ENCODE data around the gene AKAP12.
"Not testable (repeated sequence)": the region's sequence is repeated elsewhere in the genome, so short reads cannot be mapped to it uniquely, and the experiment has no call there.

Gene AKAP12

DNA sequence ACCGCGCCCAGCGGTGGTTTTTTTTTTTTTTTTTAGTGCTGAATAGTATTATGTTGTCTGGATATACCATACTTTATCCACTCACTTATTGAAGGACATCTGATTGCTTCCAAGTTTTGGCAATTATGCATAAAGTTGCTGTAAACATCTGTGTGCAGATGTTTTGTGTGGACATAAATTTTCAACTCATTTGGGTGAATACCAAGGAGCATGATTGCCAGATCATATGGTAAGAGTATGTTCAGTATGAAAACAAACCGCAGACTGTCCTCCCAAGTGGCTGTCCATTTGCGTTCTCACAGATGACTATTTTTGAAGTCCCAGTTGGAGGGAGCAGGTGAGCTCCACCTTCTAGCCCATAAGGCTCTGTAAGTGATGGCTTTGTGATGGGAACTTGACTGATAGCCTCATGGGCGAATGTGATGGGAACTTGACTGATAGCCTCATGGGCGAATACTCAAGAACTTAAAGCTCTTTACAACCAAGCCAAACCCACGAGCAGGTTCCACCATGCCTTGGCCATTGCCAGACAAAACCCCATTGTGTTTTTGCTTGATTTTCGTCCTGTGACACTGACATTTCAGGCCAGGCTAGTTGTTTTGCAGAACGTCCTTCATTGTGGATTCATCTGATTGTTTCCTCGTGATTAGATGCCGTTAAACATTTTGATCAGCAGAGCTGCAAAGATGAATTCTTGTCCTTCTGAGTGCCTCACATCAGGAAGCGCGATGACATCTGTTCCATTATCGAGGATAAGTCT, 100.6 kb downstream of the AKAP12 start:
- no peak for DNase-seq (ENCODE audit: low read depth)
- H3K4me3 ChIP-seq (ENCODE audit: low read depth, low read length) = no peak overlapping the region
- TF ChIP-seq CTCF (conservative IDR thresholded peaks at IDR 0.05; ENCODE audit: low read depth, low read length) = no peak

- DNase-seq (ENCODE audit: low read depth) = no peak
- H3K4me3 ChIP-seq (ENCODE audit: low read depth, low read length) = no peak overlapping the region
- TF ChIP-seq CTCF (conservative IDR thresholded peaks at IDR 0.05; ENCODE audit: low read depth, low read length) = no peak
Observed at GRCh38 chr6:151341476-151342195, 101.9 kb downstream of the AKAP12 start.

DNA sequence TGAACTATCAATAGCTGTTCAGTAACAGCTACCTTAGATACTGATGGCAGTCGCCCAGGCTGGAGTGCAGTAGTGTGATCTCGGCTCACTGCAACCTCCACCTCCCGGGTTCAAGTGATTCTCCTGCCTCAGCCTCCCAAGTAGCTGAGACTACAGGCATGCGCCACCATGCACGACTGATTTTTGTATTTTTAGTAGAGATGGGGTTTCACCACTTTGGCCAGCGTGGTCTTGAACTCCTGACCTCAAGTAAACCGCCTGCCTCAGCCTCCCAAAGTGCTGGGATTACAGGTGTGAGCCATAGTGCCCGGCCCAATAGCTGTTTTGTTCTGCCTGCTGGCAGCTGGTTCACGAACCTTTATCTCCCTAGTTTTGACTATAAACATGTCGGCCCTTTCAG, 103.0 kb downstream of the AKAP12 start:
- DNase-seq (ENCODE audit: low read depth); H3K4me3 ChIP-seq (ENCODE audit: low read depth, low read length): not testable (repeated sequence)

DNA sequence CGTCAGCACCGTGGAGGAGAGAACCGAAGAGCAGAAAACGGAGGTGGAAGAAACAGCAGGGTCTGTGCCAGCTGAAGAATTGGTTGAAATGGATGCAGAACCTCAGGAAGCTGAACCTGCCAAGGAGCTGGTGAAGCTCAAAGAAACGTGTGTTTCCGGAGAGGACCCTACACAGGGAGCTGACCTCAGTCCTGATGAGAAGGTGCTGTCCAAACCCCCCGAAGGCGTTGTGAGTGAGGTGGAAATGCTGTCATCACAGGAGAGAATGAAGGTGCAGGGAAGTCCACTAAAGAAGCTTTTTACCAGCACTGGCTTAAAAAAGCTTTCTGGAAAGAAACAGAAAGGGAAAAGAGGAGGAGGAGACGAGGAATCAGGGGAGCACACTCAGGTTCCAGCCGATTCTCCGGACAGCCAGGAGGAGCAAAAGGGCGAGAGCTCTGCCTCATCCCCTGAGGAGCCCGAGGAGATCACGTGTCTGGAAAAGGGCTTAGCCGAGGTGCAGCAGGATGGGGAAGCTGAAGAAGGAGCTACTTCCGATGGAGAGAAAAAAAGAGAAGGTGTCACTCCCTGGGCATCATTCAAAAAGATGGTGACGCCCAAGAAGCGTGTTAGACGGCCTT, 110.0 kb downstream of the AKAP12 start:
- TF ChIP-seq CTCF (conservative IDR thresholded peaks at IDR 0.05; ENCODE audit: low read depth, low read length) = no peak
- no peak overlapping the region for H3K4me3 ChIP-seq (ENCODE audit: low read depth, low read length)
- no peak for DNase-seq (ENCODE audit: low read depth)

DNA sequence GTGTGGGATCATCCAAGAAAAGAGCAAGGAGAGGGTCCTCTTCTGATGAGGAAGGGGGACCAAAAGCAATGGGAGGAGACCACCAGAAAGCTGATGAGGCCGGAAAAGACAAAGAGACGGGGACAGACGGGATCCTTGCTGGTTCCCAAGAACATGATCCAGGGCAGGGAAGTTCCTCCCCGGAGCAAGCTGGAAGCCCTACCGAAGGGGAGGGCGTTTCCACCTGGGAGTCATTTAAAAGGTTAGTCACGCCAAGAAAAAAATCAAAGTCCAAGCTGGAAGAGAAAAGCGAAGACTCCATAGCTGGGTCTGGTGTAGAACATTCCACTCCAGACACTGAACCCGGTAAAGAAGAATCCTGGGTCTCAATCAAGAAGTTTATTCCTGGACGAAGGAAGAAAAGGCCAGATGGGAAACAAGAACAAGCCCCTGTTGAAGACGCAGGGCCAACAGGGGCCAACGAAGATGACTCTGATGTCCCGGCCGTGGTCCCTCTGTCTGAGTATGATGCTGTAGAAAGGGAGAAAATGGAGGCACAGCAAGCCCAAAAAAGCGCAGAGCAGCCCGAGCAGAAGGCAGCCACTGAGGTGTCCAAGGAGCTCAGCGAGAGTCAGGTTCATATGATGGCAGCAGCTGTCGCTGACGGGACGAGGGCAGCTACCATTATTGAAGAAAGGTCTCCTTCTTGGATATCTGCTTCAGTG, 110.8 kb downstream of the AKAP12 start:
- no peak for TF ChIP-seq CTCF (conservative IDR thresholded peaks at IDR 0.05; ENCODE audit: low read depth, low read length)
- no peak for DNase-seq (ENCODE audit: low read depth)
- no peak overlapping the region for H3K4me3 ChIP-seq (ENCODE audit: low read depth, low read length)

- TF ChIP-seq CTCF (conservative IDR thresholded peaks at IDR 0.05; ENCODE audit: low read depth, low read length) = no peak
- DNase-seq (ENCODE audit: low read depth) = no peak
- H3K4me3 ChIP-seq (ENCODE audit: low read depth, low read length) = no peak overlapping the region
Observed at GRCh38 chr6:151351146-151351700, 111.5 kb downstream of the AKAP12 start.

DNA sequence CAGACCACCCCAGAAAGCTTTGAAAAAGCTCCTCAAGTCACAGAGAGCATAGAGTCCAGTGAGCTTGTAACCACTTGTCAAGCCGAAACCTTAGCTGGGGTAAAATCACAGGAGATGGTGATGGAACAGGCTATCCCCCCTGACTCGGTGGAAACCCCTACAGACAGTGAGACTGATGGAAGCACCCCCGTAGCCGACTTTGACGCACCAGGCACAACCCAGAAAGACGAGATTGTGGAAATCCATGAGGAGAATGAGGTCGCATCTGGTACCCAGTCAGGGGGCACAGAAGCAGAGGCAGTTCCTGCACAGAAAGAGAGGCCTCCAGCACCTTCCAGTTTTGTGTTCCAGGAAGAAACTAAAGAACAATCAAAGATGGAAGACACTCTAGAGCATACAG, 112.0 kb downstream of the AKAP12 start:
- DNase-seq (ENCODE audit: low read depth) = no peak
- no peak for TF ChIP-seq CTCF (conservative IDR thresholded peaks at IDR 0.05; ENCODE audit: low read depth, low read length)
- H3K4me3 ChIP-seq (ENCODE audit: low read depth, low read length) = no peak overlapping the region

Measured in choroid plexus epithelial cell (primary cell).